BE2C (cell line): ENCODE results near the gene MMEL1.

Source experiments
- DNase-seq: peaks from one replicate; pipeline ENCODE4 v3.0.0-alpha.2; 2020
- H3K27me3 ChIP-seq: fragments of 250-450 bp; sonication (Bioruptor Pico); 2 replicates; pipeline ENCODE4 v1.5.1; 2020; ENCODE audit warnings: mild to moderate bottlenecking
- H3K36me3 ChIP-seq: fragments of 250-450 bp; sonication (Bioruptor Pico); 2 replicates; pipeline ENCODE4 v1.5.1; 2020; ENCODE audit warnings: mild to moderate bottlenecking
- H3K4me1 ChIP-seq: fragments of 250-450 bp; sonication (Bioruptor Pico); 2 replicates; pipeline ENCODE4 v1.5.1; 2020
- H3K4me3 ChIP-seq: 2 replicates; pipeline ENCODE4 v1.5.1; 2011; ENCODE audit warnings: low read depth, low read length
- H3K9me3 ChIP-seq: fragments of 250-450 bp; sonication (Bioruptor Pico); 2 replicates; pipeline ENCODE4 v1.5.1; 2020
- TF ChIP-seq, protein P1 (sequence below): IDR thresholded peaks from 2 replicates; pipeline ENCODE4 v1.5.1; 2012; ENCODE audit warnings: mild to moderate bottlenecking, low read depth, low read length

The MMEL1 gene

DNA sequence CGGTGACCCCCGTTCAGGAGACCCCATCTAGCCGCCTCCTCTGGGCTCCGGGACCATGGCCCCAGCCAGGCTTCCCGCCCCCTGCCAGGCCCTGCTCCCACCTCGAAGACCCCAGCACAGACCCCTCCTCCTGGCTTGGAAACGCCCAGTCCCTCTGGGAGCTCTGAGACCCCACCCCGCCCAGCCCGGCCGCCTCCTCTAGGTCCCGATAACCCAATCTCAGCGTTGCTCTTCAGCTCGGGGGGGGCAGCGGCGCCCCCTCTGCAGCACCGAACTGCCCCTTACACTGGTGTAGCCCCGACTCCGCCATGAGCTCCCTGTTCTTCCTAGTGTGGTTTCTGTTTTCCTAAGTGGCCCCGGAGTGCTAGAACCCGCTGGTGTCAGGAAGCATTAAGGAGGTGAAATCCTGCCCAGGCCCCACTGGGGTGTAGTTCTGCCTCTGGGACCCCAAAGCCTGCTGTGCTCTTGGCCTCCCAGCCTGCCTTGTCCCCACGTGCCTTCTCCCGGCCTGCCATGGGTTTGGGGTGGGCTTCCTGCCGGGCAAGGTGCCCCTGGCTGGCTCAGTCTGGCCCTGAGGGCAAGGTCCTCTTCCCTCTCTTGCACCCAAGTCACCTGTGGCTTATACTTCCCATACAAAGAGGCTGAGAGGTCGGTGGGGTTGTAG is 10.7 kb upstream of the MMEL1 start:
- TF ChIP-seq, protein P1, sequence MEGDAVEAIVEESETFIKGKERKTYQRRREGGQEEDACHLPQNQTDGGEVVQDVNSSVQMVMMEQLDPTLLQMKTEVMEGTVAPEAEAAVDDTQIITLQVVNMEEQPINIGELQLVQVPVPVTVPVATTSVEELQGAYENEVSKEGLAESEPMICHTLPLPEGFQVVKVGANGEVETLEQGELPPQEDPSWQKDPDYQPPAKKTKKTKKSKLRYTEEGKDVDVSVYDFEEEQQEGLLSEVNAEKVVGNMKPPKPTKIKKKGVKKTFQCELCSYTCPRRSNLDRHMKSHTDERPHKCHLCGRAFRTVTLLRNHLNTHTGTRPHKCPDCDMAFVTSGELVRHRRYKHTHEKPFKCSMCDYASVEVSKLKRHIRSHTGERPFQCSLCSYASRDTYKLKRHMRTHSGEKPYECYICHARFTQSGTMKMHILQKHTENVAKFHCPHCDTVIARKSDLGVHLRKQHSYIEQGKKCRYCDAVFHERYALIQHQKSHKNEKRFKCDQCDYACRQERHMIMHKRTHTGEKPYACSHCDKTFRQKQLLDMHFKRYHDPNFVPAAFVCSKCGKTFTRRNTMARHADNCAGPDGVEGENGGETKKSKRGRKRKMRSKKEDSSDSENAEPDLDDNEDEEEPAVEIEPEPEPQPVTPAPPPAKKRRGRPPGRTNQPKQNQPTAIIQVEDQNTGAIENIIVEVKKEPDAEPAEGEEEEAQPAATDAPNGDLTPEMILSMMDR = no peak
- Histone ChIP-seq H3K9me3 (no peaks in the 10 kb centered on the region), H3K27me3 (no peaks in the 10 kb centered on the region), H3K4me3 (peak overlapping the region; percentile 64; the same call in 1 of the 2 replicates), H3K36me3 (no peaks in the 10 kb centered on the region), H3K4me1 (no peaks in the 10 kb centered on the region)
- no peak for DNase-seq

DNA sequence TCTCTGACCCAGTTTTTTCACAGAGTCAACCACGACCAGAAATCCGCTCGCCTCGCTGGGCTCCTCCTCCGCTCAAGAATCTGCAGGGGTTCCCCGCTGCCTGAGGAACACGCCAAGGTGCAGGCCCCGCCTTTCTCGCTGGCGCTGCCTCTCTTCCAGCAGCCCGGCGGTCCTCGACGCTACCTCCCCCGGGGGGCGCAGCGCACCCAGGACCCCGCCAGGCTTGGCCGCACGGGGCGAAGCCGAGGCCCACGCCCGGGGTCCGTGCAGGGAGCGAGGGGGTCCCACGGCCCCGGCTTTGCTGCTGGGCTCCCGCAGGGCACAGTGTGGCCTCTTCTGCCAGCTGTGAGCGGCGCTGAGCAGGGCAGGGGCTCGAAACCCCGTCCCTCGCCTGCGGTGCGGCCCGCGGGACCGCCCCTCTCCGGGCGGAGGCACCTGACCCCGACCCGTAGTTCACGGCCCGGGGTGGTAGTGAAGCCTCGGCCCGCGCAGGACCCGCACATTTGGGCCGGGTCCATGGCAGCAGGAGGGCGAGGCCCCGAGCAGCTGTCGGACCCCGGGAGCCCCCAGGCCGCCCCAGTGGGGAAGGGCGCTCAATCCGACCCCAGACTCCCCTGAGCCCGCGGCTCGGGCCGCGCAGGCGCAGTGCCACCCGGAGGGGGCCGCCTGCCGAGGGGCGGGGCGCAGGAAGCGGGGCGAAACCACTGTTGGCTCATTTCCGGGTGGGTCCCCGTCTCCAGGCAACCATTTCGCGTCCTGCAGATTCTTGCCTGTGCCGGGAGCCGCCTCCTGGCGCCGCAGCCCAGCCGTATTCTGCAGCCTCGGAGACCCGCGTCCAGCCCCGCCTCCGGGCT is 10.0 kb upstream of the MMEL1 start:
- Histone ChIP-seq H3K9me3 (no peaks in the 10 kb centered on the region), H3K4me1 (no peaks in the 10 kb centered on the region), H3K36me3 (no peaks in the 10 kb centered on the region), H3K27me3 (no peaks in the 10 kb centered on the region), H3K4me3 (peak overlapping the region; percentile 64)
- TF ChIP-seq, protein P1 = peak; percentile 18; the same call in 1 of the 2 replicates
- peak; percentile 89 for DNase-seq

DNA sequence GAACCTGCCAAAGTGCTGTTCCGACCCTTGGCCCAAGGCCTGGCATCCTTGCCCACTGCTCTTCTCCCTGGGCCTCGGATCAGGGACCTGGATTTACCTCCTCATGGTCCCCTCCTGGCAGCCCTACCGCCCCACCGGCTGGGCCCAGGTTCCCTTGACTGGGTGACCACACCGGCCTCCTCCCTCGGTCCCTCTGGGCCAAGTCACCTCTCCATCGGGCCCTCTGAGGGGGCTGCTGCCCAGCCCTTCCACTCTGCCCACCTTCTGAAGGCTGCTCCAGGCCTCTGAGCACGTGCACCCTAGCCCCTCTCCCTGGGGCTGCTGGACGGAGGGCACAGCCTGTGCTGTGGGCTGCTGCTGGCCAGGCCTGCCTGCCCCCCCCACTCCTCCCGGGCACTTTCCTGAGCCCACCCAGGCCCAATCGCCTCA is 9.3 kb upstream of the MMEL1 start:
- H3K4me3 ChIP-seq = peak overlapping the region; percentile 64

DNA sequence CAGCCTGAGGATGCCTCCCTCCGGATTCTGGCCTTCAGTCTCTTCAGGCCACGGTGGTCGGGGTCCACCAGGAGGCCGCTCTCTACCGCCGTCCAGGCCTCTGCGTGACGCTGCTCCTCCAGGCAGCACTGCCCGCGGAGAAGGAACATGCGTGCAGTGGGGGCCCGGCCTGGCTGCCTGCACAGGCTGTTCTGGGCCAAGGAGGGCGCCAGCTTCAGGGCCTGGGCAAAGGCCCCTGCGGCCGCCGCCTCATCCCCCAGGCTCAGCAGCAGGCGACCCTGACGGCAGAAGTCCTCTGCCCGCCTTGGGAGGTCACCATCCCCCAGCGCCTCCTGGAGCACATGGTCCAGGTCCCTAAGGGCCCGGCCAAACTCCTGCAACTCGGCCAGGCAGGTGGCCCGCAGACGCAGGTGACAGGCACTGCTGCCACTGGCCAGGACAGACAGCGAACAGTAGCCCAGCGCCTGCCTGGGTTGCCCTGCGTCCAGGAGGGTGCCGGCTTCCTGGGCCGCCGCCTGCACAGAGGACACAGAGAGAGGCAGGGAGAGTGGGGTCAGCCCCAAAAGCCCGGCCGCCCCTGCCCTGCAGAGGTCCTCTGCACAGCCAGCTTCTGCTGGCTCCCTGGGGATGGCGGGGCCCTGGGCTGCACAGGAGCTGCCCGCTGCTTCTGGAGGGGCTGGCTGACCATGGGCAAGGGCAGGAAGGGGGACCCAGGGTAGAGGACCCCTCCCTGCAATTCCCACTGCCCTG is 8.7 kb upstream of the MMEL1 start:
- DNase-seq = no peak
- H3K4me1 ChIP-seq = no peaks in the 10 kb centered on the region
- no peak overlapping the region for H3K4me3 ChIP-seq
- no peaks in the 10 kb centered on the region for H3K9me3 ChIP-seq
- no peaks in the 10 kb centered on the region for H3K27me3 ChIP-seq
- no peaks in the 10 kb centered on the region for H3K36me3 ChIP-seq
- TF ChIP-seq, protein P1 = no peak

More for the DNA sequence above, 9.3 kb upstream of the MMEL1 start:
- TF ChIP-seq, protein P1 = no peak
- H3K4me1 ChIP-seq = no peaks in the 10 kb centered on the region
- no peak for DNase-seq
- no peaks in the 10 kb centered on the region for H3K36me3 ChIP-seq
- no peaks in the 10 kb centered on the region for H3K27me3 ChIP-seq
- H3K9me3 ChIP-seq = no peaks in the 10 kb centered on the region

DNA sequence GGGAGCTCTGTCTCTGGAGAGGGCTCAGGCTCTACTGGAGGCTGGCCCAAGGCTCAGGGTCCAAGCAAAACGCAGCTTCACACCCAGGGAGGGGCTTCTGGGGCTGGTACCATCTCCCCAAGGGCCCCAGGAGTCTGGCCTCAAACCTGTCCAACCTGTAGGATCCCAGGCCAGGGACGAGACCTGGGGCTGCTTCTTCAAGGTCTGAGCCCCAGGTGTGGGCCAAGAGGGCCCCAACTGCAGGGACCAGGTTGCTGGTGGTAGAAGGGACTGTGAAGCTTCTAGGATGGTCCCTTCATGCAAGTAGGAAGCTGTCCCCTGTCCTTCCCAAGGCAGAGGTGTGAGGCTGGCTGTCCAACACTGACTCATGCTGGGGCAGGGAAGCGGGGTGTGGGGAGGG is 7.8 kb upstream of the MMEL1 start:
- no peaks in the 10 kb centered on the region for H3K27me3 ChIP-seq
- H3K36me3 ChIP-seq = no peaks in the 10 kb centered on the region
- no peak for DNase-seq
- TF ChIP-seq, protein P1 = no peak
- no peak overlapping the region for H3K4me3 ChIP-seq
- no peaks in the 10 kb centered on the region for H3K9me3 ChIP-seq
- H3K4me1 ChIP-seq = no peaks in the 10 kb centered on the region
